ENCODE data around the gene NSD2.

The NSD2 gene

DNA sequence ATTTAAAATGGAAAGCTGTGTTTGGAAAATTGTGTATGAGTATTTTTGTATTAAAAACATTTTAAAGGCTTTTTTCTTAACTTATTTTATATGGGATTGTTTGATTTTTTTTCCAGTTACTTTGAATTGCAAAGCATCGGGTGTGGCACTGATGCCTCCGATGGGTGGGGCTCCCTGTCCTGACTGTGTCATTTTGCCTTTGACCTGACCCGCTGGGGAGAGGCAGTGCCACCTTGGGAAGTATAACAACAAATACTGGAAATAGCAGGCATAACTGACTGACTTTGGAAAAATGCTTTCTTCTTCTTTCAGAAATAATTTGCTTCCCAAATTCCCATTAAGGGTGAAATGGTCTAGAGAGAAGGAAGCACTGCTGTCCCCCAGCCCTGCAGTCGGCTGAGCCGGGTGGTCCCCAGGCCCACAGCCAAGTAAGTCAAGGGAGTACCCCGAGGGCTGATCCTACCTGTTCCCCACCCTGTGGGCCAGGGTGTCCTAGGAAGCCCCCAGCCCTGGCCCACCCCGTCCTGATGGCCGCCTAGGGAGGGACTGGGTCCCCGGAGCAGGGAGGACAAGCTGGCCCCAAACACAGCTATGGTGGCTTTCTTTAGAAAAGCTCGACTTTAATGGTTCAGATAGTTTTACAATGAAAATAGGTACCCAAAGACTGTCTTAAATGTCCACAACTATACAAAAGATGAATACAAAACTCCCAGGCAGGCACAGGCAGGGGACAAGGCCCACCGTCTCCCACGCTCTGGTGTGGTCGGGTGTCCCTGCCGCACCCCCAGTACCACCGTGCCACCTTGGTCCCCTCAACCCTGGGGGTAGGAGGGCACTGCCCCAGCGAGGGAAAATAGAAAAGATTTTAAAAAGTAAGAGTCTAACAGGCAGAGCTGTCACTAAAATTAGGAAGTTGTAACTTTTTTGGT is 111.2 kb downstream of the NSD2 start:
- Histone ChIP-seq H3K9me3 (ENCODE audit: control insufficient read depth, low read length) (no peaks in the 10 kb centered on the region), H3K36me3 (ENCODE audit: control insufficient read depth, insufficient read depth, low read length) (peaks cover 82% of the 10 kb centered on the region), H3K27me3 (replicated peaks; ENCODE audit: control insufficient read depth, insufficient read depth, low read length, poor library complexity, severe bottlenecking) (no peaks in the 10 kb centered on the region), H3K4me1 (ENCODE audit: control insufficient read depth, insufficient read depth, low read length, poor library complexity, severe bottlenecking) (no peaks in the 10 kb centered on the region), H3K4me3 (ENCODE audit: insufficient read depth, low read depth, low read length, poor library complexity, severe bottlenecking) (no peak overlapping the region), H3K27ac (ENCODE audit: insufficient read depth, low read length, poor library complexity, severe bottlenecking) (no peak overlapping the region)
- DNase-seq: no peak

- Histone ChIP-seq H3K4me3 (ENCODE audit: insufficient read depth, low read depth, low read length, poor library complexity, severe bottlenecking) (no peak overlapping the region), H3K27ac (ENCODE audit: insufficient read depth, low read length, poor library complexity, severe bottlenecking) (no peak overlapping the region), H3K9me3 (ENCODE audit: control insufficient read depth, low read length) (no peaks in the 10 kb centered on the region), H3K36me3 (ENCODE audit: control insufficient read depth, insufficient read depth, low read length) (peaks cover 89% of the 10 kb centered on the region), H3K27me3 (replicated peaks; ENCODE audit: control insufficient read depth, insufficient read depth, low read length, poor library complexity, severe bottlenecking) (no peaks in the 10 kb centered on the region), H3K4me1 (ENCODE audit: control insufficient read depth, insufficient read depth, low read length, poor library complexity, severe bottlenecking) (no peaks in the 10 kb centered on the region)
- no peak for DNase-seq
Observed at GRCh38 chr4:1983053-1983845, 112.1 kb downstream of the NSD2 start.

GRCh38 chr4:1983846-1984405 is 112.7 kb downstream of the NSD2 start:
- Histone ChIP-seq H3K9me3 (ENCODE audit: control insufficient read depth, low read length) (no peaks in the 10 kb centered on the region), H3K27ac (ENCODE audit: insufficient read depth, low read length, poor library complexity, severe bottlenecking) (no peak overlapping the region), H3K27me3 (replicated peaks; ENCODE audit: control insufficient read depth, insufficient read depth, low read length, poor library complexity, severe bottlenecking) (no peaks in the 10 kb centered on the region), H3K36me3 (ENCODE audit: control insufficient read depth, insufficient read depth, low read length) (peaks cover 90% of the 10 kb centered on the region), H3K4me3 (ENCODE audit: insufficient read depth, low read depth, low read length, poor library complexity, severe bottlenecking) (no peak overlapping the region), H3K4me1 (ENCODE audit: control insufficient read depth, insufficient read depth, low read length, poor library complexity, severe bottlenecking) (no peaks in the 10 kb centered on the region)
- DNase-seq: no peak

DNA sequence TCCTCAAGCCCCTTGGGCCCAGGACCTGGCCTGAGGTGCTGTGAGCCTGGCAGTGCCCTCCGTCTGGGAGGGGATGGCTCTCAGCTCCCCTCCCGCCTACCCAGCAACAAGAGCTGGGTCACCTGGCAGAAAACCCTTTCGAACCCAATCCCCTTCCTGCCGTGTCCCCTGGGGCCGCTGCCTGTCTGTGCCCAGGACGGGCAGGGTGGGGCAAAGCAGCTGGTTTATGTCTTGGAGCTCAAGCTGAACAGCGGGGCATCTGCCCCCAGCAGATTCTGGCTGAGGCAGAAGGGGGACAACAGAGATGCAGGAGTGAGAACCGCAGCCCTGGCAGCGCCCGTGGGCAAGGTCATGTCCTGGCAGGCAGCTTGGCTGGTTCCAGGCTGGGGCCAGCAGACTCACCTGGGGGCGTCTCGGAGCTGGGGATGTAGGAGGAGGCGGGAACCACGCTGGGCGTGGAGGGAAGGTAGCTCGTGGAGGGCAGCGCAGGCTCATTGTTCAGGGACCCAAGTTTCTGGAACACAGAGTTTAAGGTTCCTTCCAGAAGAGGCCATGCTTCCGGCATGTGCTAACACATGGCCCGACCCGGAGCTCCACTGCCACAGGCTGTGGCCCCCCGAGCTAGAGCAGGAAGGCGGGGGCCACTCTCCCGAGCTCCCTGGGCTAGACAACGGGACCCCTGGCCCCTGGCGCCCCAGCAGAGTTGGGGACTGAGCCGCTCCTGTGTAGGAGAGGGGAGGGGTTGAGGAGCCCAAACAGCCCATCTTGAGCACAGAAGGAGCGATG is 113.4 kb downstream of the NSD2 start:
- Histone ChIP-seq H3K4me1 (ENCODE audit: control insufficient read depth, insufficient read depth, low read length, poor library complexity, severe bottlenecking) (no peaks in the 10 kb centered on the region), H3K27ac (ENCODE audit: insufficient read depth, low read length, poor library complexity, severe bottlenecking) (no peak overlapping the region), H3K4me3 (ENCODE audit: insufficient read depth, low read depth, low read length, poor library complexity, severe bottlenecking) (no peak overlapping the region), H3K36me3 (ENCODE audit: control insufficient read depth, insufficient read depth, low read length) (peaks cover 91% of the 10 kb centered on the region), H3K27me3 (replicated peaks; ENCODE audit: control insufficient read depth, insufficient read depth, low read length, poor library complexity, severe bottlenecking) (no peaks in the 10 kb centered on the region), H3K9me3 (ENCODE audit: control insufficient read depth, low read length) (no peaks in the 10 kb centered on the region)
- DNase-seq: no peak

DNA sequence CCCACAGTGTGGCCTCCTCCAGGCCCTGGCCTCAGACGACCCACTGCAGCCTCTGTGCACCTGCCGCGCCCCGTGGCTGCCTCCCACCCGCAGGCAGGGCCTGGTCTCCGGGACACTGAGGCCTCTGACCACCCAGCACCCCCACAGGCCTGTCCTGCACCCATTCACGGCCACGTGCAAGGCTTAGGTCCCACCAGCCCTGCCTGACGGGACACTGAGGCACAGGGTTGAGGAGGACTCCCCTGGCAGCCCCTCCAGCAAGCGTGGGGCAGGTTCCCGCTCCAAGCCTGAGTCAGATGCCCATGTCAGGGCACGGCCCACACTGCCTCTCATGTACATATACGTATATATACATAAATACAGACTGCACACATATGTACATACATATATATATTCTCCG is 114.1 kb downstream of the NSD2 start:
- Histone ChIP-seq H3K27me3 (replicated peaks; ENCODE audit: control insufficient read depth, insufficient read depth, low read length, poor library complexity, severe bottlenecking) (no peaks in the 10 kb centered on the region), H3K4me1 (ENCODE audit: control insufficient read depth, insufficient read depth, low read length, poor library complexity, severe bottlenecking) (no peaks in the 10 kb centered on the region), H3K36me3 (ENCODE audit: control insufficient read depth, insufficient read depth, low read length) (peaks cover 94% of the 10 kb centered on the region), H3K4me3 (ENCODE audit: insufficient read depth, low read depth, low read length, poor library complexity, severe bottlenecking) (no peak overlapping the region), H3K27ac (ENCODE audit: insufficient read depth, low read length, poor library complexity, severe bottlenecking) (no peak overlapping the region), H3K9me3 (ENCODE audit: control insufficient read depth, low read length) (no peaks in the 10 kb centered on the region)
- no peak for DNase-seq

- Histone ChIP-seq H3K27me3 (replicated peaks; ENCODE audit: control insufficient read depth, insufficient read depth, low read length, poor library complexity, severe bottlenecking) (no peaks in the 10 kb centered on the region), H3K36me3 (ENCODE audit: control insufficient read depth, insufficient read depth, low read length) (peaks cover 98% of the 10 kb centered on the region), H3K9me3 (ENCODE audit: control insufficient read depth, low read length) (no peaks in the 10 kb centered on the region), H3K4me1 (ENCODE audit: control insufficient read depth, insufficient read depth, low read length, poor library complexity, severe bottlenecking) (no peaks in the 10 kb centered on the region), H3K27ac (ENCODE audit: insufficient read depth, low read length, poor library complexity, severe bottlenecking) (no peak overlapping the region), H3K4me3 (ENCODE audit: insufficient read depth, low read depth, low read length, poor library complexity, severe bottlenecking) (no peak overlapping the region)
- DNase-seq: no peak
Observed at GRCh38 chr4:1985780-1986577, 114.8 kb downstream of the NSD2 start.

DNA sequence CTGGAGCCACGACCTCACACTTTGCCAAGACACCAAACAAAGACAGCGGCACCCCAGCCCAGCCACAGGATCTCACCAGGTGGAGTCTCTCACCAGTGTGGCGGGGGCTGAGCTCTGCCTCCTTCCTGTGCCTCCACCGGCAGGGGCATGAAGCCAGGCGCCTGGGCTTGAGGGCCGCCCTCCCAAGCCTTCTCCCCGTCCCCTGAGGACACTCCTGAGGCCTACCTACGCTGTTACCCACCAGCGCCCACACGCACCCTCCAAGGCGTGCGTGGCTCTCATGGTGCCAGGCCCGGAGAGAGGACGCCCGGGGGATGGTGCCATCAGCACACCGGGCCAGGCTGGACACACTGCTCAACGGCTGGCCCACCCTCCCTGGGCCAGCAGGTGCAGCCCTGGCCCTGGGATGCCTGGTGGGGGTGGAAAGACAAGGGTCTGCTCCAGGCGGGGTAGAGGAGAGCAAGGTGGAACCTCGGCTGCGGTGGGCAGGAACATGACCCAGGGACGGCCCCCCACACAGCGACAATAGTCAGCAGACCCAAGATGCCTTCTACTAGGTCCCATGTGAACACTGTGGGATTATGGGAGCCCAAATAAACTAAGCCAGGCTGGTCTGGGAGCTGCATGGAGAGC is 115.5 kb downstream of the NSD2 start:
- Histone ChIP-seq H3K9me3 (ENCODE audit: control insufficient read depth, low read length) (no peaks in the 10 kb centered on the region), H3K36me3 (ENCODE audit: control insufficient read depth, insufficient read depth, low read length) (peaks cover 97% of the 10 kb centered on the region), H3K4me3 (ENCODE audit: insufficient read depth, low read depth, low read length, poor library complexity, severe bottlenecking) (no peak overlapping the region), H3K27ac (ENCODE audit: insufficient read depth, low read length, poor library complexity, severe bottlenecking) (no peak overlapping the region), H3K4me1 (ENCODE audit: control insufficient read depth, insufficient read depth, low read length, poor library complexity, severe bottlenecking) (no peaks in the 10 kb centered on the region), H3K27me3 (replicated peaks; ENCODE audit: control insufficient read depth, insufficient read depth, low read length, poor library complexity, severe bottlenecking) (no peaks in the 10 kb centered on the region)
- DNase-seq: no peak

GRCh38 chr4:1987296-1987695 is 116.1 kb downstream of the NSD2 start:
- Histone ChIP-seq H3K4me3 (ENCODE audit: insufficient read depth, low read depth, low read length, poor library complexity, severe bottlenecking) (no peak overlapping the region), H3K36me3 (ENCODE audit: control insufficient read depth, insufficient read depth, low read length) (peaks cover 92% of the 10 kb centered on the region), H3K9me3 (ENCODE audit: control insufficient read depth, low read length) (no peaks in the 10 kb centered on the region), H3K4me1 (ENCODE audit: control insufficient read depth, insufficient read depth, low read length, poor library complexity, severe bottlenecking) (no peaks in the 10 kb centered on the region), H3K27me3 (replicated peaks; ENCODE audit: control insufficient read depth, insufficient read depth, low read length, poor library complexity, severe bottlenecking) (no peaks in the 10 kb centered on the region), H3K27ac (ENCODE audit: insufficient read depth, low read length, poor library complexity, severe bottlenecking) (no peak overlapping the region)
- DNase-seq: no peak
